Hepatocyte (in vitro differentiated cells): Measurements from ENCODE around the gene USP43. TPM values are rescaled to one million over a fixed set of nuclear protein-coding genes. Genes with fewer than 3 reads are reported as not detected.

Experiments used
- DNase-seq: peaks from one replicate; pipeline ENCODE4 v3.0.0-alpha.2; 2016; ENCODE audit warnings: low spot score
- H2AFZ ChIP-seq: fragments of 200-600 bp; sonication (generic); 2 replicates; pipeline ENCODE4 v1.6.0; 2016; ENCODE audit warnings: antibody characterized with exemption, mild to moderate bottlenecking
- H3K27ac ChIP-seq: fragments of 200-600 bp; sonication (generic); 2 replicates; pipeline ENCODE4 v1.5.1; 2016; ENCODE audit warnings: mild to moderate bottlenecking
- H3K27me3 ChIP-seq: fragments of 200-600 bp; sonication (generic); 2 replicates; pipeline ENCODE4 v1.6.1; 2016
- H3K36me3 ChIP-seq: fragments of 200-600 bp; sonication (generic); replicated peaks from 2 replicates; pipeline ENCODE4 v1.5.1; 2016; ENCODE audit warnings: low read depth; ENCODE audit not compliant: insufficient read depth
- H3K4me1 ChIP-seq: fragments of 200-600 bp; sonication (generic); 2 replicates; pipeline ENCODE4 v1.5.1; 2016; ENCODE audit warnings: mild to moderate bottlenecking, moderate library complexity; ENCODE audit not compliant: insufficient read depth
- H3K4me2 ChIP-seq: fragments of 200-600 bp; sonication (generic); 2 replicates; pipeline ENCODE4 v1.6.0; 2016
- H3K4me3 ChIP-seq: fragments of 200-600 bp; sonication (generic); 2 replicates; pipeline ENCODE4 v1.5.1; 2016; ENCODE audit warnings: mild to moderate bottlenecking
- H3K79me2 ChIP-seq: fragments of 200-600 bp; sonication (generic); 2 replicates; pipeline ENCODE4 v1.6.0; 2017; ENCODE audit warnings: mild to moderate bottlenecking
- H3K9me2 ChIP-seq: fragments of 200-600 bp; sonication (generic); replicated peaks from 2 replicates; pipeline ENCODE4 v1.6.0; 2017; ENCODE audit warnings: mild to moderate bottlenecking; ENCODE audit not compliant: insufficient read depth
- H3K9me3 ChIP-seq: fragments of 200-600 bp; sonication (generic); 2 replicates; pipeline ENCODE4 v1.5.1; 2016; ENCODE audit warnings: low read depth, mild to moderate bottlenecking
- H4K20me1 ChIP-seq: fragments of 200-600 bp; sonication (generic); 2 replicates; pipeline ENCODE4 v1.6.0; 2016; ENCODE audit warnings: mild to moderate bottlenecking; ENCODE audit not compliant: insufficient read depth, poor library complexity, severe bottlenecking
- EZH2 ChIP-seq: fragments of 200-600 bp; sonication (generic); IDR thresholded peaks from 2 replicates; pipeline ENCODE4 v1.6.1; 2016; ENCODE audit warnings: antibody characterized with exemption, mild to moderate bottlenecking, borderline replicate concordance
- EZH2phosphoT487 ChIP-seq: fragments of 200-600 bp; sonication (generic); IDR thresholded peaks from one replicate; pipeline ENCODE4 v1.6.1; 2018; ENCODE audit warnings: antibody characterized with exemption, mild to moderate bottlenecking, low read depth, moderate library complexity; ENCODE audit not compliant: unreplicated experiment, severe bottlenecking
- WGBS: methylation state at CpG from one replicate; pipeline ENCODE4 v1.1.6; 2016; ENCODE audit warnings: low lambda C conversion rate; ENCODE audit errors: missing lambda C conversion rate; 5-methylcytosine and 5-hydroxymethylcytosine counted together
- polyA plus RNA-seq: library from polyadenylated mRNA; unstranded; fragments of >200 nt; fragmentation: Nextera tagmentation; extraction: Ambion mirVana; gene quantifications from 2 replicates; pipeline ENCODE4 v1.2.1, GENCODE V29; 2016
- total RNA-seq: library from RNA; depleted of rRNA; stranded (reverse); fragments of >200 nt; gene quantifications from 2 replicates; pipeline ENCODE4 v1.2.3, GENCODE V29; 2014
- TF ChIP-seq, protein P1 (sequence below): fragments of 200-600 bp; sonication (generic); IDR thresholded peaks from 2 replicates; pipeline ENCODE4 v1.5.1; 2016; ENCODE audit warnings: antibody characterized with exemption, mild to moderate bottlenecking; ENCODE audit not compliant: poor library complexity

USP43 gene
- total and polyA plus RNA-seq, 2 experiments from 2014 or later, result 3.6 to 5.2 TPM

DNA sequence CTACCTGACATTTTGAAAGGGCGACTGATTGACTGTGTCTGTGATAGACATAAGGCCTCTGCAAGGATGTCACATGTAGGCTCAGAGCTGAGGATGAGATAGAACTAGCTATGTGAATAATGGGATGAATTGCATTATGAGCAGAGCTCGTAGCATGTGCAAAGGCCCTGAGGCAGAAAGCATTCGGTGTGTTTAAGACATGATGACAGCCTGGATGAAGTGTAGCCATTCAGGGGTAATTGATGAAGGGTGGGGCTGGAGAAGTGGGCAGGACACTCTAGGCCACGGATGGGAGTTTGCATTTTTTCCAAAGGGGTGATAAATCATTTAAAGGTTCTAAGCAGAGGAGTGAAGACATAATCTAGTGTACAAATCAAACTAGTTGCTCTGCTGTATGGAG lies 62.6 kb downstream of the USP43 start:
- no peak for DNase-seq
- H3K27me3 ChIP-seq, result no peaks in the 10 kb centered on the region
- no peaks in the 10 kb centered on the region for H3K79me2 ChIP-seq
- no peaks in the 10 kb centered on the region for H4K20me1 ChIP-seq
- H3K36me3 ChIP-seq, result no peaks in the 10 kb centered on the region
- no peak overlapping the region for H3K4me3 ChIP-seq
- WGBS, result 90% methylated on average over 4 of the region's 4 CpGs
- no peak overlapping the region for H3K27ac ChIP-seq
- no peaks in the 10 kb centered on the region for H3K4me1 ChIP-seq
- no peaks in the 10 kb centered on the region for H3K9me3 ChIP-seq
- H2AFZ ChIP-seq, result no peak overlapping the region
- H3K9me2 ChIP-seq, result no peaks in the 10 kb centered on the region
- TF ChIP-seq EZH2phosphoT487 (no peak), EZH2 (no peak)
- no peak overlapping the region for H3K4me2 ChIP-seq

DNA sequence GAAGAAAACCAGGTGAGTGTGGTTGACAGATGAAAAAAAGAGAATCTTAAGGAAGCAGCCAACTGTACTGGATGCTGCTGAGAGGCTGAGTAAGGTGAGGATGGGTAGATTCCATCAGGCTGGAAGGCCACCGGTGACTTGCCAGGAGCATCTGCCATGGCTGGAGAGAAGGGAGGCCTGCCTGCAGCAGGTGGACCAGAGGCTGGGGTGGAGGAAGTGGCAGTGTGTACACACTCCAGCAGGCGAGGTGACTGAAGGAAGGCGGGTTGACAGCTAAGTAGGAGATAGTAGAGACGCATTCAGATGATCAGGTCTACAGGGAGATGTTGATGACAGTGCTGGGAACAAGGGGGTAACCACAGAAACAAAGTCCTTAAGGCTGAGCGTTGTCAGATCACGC lies 69.5 kb downstream of the USP43 start:
- no peak overlapping the region for H2AFZ ChIP-seq
- H3K27ac ChIP-seq, result no peak overlapping the region
- no peaks in the 10 kb centered on the region for H4K20me1 ChIP-seq
- H3K79me2 ChIP-seq, result no peaks in the 10 kb centered on the region
- WGBS, result 93% methylated on average over 6 of the region's 6 CpGs
- H3K9me2 ChIP-seq, result no peaks in the 10 kb centered on the region
- no peaks in the 10 kb centered on the region for H3K9me3 ChIP-seq
- no peaks in the 10 kb centered on the region for H3K36me3 ChIP-seq
- no peaks in the 10 kb centered on the region for H3K27me3 ChIP-seq
- DNase-seq, result no peak
- H3K4me2 ChIP-seq, result no peak overlapping the region
- no peaks in the 10 kb centered on the region for H3K4me1 ChIP-seq
- no peak for TF ChIP-seq EZH2
- TF ChIP-seq, protein P1, sequence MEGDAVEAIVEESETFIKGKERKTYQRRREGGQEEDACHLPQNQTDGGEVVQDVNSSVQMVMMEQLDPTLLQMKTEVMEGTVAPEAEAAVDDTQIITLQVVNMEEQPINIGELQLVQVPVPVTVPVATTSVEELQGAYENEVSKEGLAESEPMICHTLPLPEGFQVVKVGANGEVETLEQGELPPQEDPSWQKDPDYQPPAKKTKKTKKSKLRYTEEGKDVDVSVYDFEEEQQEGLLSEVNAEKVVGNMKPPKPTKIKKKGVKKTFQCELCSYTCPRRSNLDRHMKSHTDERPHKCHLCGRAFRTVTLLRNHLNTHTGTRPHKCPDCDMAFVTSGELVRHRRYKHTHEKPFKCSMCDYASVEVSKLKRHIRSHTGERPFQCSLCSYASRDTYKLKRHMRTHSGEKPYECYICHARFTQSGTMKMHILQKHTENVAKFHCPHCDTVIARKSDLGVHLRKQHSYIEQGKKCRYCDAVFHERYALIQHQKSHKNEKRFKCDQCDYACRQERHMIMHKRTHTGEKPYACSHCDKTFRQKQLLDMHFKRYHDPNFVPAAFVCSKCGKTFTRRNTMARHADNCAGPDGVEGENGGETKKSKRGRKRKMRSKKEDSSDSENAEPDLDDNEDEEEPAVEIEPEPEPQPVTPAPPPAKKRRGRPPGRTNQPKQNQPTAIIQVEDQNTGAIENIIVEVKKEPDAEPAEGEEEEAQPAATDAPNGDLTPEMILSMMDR, result no peak
- no peak for TF ChIP-seq EZH2phosphoT487
- no peak overlapping the region for H3K4me3 ChIP-seq

DNA sequence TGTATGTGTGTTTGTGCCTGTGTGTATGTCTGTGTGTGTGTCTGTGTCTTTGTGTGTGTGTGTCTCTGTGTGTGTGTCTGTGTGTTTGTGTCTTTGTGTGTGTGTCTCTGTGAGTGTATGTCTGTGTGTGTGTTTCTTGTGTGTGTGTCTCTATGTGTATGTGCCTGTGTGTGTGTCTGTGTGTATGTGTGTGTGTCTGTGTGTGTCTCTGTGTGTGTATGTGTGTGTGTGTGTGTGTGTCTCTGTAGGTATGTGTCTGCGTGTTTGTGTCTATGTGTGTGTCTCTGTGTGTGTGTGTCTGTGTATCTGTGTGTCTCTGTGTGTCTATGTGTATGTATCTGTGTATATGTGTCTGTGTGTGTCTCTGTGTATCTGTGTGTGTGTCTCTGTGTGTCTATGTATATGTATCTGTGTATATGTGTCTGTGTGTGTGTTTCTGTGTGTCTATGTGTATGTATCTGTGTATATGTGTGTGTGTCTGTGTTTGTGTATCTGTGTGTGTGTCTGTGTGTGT lies 70.2 kb downstream of the USP43 start:
- TF ChIP-seq EZH2phosphoT487, result no peak
- TF ChIP-seq, protein P1, result no peak
- TF ChIP-seq EZH2, result no peak
- Histone ChIP-seq H4K20me1 (no peaks in the 10 kb centered on the region), H3K4me3 (no peak overlapping the region), H3K4me2 (no peak overlapping the region), H3K27me3 (no peaks in the 10 kb centered on the region), H3K4me1 (no peaks in the 10 kb centered on the region), H3K79me2 (no peaks in the 10 kb centered on the region), H3K36me3 (no peaks in the 10 kb centered on the region), H3K9me3 (no peaks in the 10 kb centered on the region), H3K27ac (no peak overlapping the region), H3K9me2 (no peaks in the 10 kb centered on the region), H2AFZ (no peak overlapping the region)
- no peak for DNase-seq
- 89% methylated on average over 1 of the region's 1 CpG for WGBS

DNA sequence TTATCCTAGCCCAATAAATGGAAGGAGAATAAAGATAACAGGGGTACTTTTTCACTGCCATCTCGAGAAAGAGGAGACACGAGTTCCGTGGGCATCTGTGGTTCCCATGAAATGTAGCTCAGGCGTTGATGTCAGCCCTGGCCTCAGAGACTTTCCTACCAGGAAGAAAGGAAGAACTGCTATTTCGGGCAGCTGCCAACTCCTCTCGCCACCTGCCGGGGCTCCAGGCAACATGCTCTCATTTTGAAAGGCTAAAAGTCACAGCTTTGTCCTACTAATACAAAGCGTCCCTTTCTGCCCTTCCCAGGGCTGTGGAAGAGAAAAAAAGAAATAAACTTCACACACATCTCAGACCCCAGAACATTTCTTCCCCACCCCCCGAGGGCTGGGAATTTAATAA lies 80.3 kb downstream of the USP43 start:
- no peaks in the 10 kb centered on the region for H3K9me3 ChIP-seq
- H3K4me1 ChIP-seq, result no peaks in the 10 kb centered on the region
- no peaks in the 10 kb centered on the region for H3K27me3 ChIP-seq
- no peak for DNase-seq
- no peaks in the 10 kb centered on the region for H4K20me1 ChIP-seq
- no peak overlapping the region for H3K27ac ChIP-seq
- no peaks in the 10 kb centered on the region for H3K79me2 ChIP-seq
- WGBS, result 73% methylated on average over 9 of the region's 9 CpGs
- H3K4me3 ChIP-seq, result no peak overlapping the region
- TF ChIP-seq EZH2, result no peak
- H2AFZ ChIP-seq, result no peak overlapping the region
- no peak overlapping the region for H3K4me2 ChIP-seq
- H3K9me2 ChIP-seq, result no peaks in the 10 kb centered on the region
- H3K36me3 ChIP-seq, result no peaks in the 10 kb centered on the region
